ENCODE results near the gene TRIM72.

- TF ChIP-seq EZH2phosphoT487 (IDR thresholded peaks at IDR 0.05; ENCODE audit: borderline replicate concordance, low read length) (no peak), CTCF (IDR thresholded peaks at IDR 0.05; ENCODE audit: low read depth, low read length, poor library complexity, severe bottlenecking) (no peak)
Observed at GRCh38 chr16:31216422-31217135, 2.7 kb downstream of the TRIM72 start, which contains the start of gene PYDC1.
